ENCODE results near the gene UBE2J2.

The UBE2J2 gene

GRCh38 chr1:1238702-1239178 lies 34.9 kb downstream of the UBE2J2 start:
- no peak for TF ChIP-seq CTCF (IDR thresholded peaks at IDR 0.05; ENCODE audit: insufficient read depth, low read length, poor library complexity, severe bottlenecking)
- Histone ChIP-seq H3K4me3 (replicated peaks; ENCODE audit: low read depth, low read length) (no peak overlapping the region), H3K27me3 (replicated peaks; ENCODE audit: control insufficient read depth, insufficient read depth, low read length) (no peaks in the 10 kb centered on the region; the same call in 1 of the 2 replicates), H3K36me3 (ENCODE audit: control insufficient read depth, insufficient read depth, low read length) (no peaks in the 10 kb centered on the region)
- no peak for DNase-seq (ENCODE audit: extremely low read depth, insufficient read length)

- Histone ChIP-seq H3K36me3 (ENCODE audit: control insufficient read depth, insufficient read depth, low read length) (no peaks in the 10 kb centered on the region; the same call in 1 of the 2 replicates), H3K27me3 (replicated peaks; ENCODE audit: control insufficient read depth, insufficient read depth, low read length) (no peaks in the 10 kb centered on the region; the same call in 1 of the 2 replicates), H3K4me3 (replicated peaks; ENCODE audit: low read depth, low read length) (no peak overlapping the region)
- no peak for TF ChIP-seq CTCF (IDR thresholded peaks at IDR 0.05; ENCODE audit: insufficient read depth, low read length, poor library complexity, severe bottlenecking)
- DNase-seq (ENCODE audit: extremely low read depth, insufficient read length), result no peak
These were observed 35.6 kb downstream of the UBE2J2 start for GRCh38 chr1:1237874-1238701.

GRCh38 chr1:1236945-1237873 lies 36.4 kb downstream of the UBE2J2 start:
- Histone ChIP-seq H3K4me3 (replicated peaks; ENCODE audit: low read depth, low read length) (no peak overlapping the region), H3K27me3 (replicated peaks; ENCODE audit: control insufficient read depth, insufficient read depth, low read length) (no peaks in the 10 kb centered on the region; the same call in 1 of the 2 replicates), H3K36me3 (ENCODE audit: control insufficient read depth, insufficient read depth, low read length) (no peaks in the 10 kb centered on the region; the same call in 1 of the 2 replicates)
- no peak for DNase-seq (ENCODE audit: extremely low read depth, insufficient read length)
- no peak for TF ChIP-seq CTCF (IDR thresholded peaks at IDR 0.05; ENCODE audit: insufficient read depth, low read length, poor library complexity, severe bottlenecking)

GRCh38 chr1:1236176-1236763 lies 37.4 kb downstream of the UBE2J2 start:
- no peak for TF ChIP-seq CTCF (IDR thresholded peaks at IDR 0.05; ENCODE audit: insufficient read depth, low read length, poor library complexity, severe bottlenecking)
- H3K36me3 ChIP-seq (ENCODE audit: control insufficient read depth, insufficient read depth, low read length), result no peaks in the 10 kb centered on the region; the same call in 1 of the 2 replicates
- no peak overlapping the region for H3K4me3 ChIP-seq (replicated peaks; ENCODE audit: low read depth, low read length)
- no peaks in the 10 kb centered on the region; the same call in 1 of the 2 replicates for H3K27me3 ChIP-seq (replicated peaks; ENCODE audit: control insufficient read depth, insufficient read depth, low read length)
- DNase-seq (ENCODE audit: extremely low read depth, insufficient read length), result no peak

- Histone ChIP-seq H3K27me3 (replicated peaks; ENCODE audit: control insufficient read depth, insufficient read depth, low read length) (no peaks in the 10 kb centered on the region; the same call in 1 of the 2 replicates), H3K36me3 (ENCODE audit: control insufficient read depth, insufficient read depth, low read length) (no peaks in the 10 kb centered on the region; the same call in 1 of the 2 replicates), H3K4me3 (replicated peaks; ENCODE audit: low read depth, low read length) (no peak overlapping the region)
- TF ChIP-seq CTCF (IDR thresholded peaks at IDR 0.05; ENCODE audit: insufficient read depth, low read length, poor library complexity, severe bottlenecking), result no peak
- DNase-seq (ENCODE audit: extremely low read depth, insufficient read length), result no peak
These were observed 38.5 kb downstream of the UBE2J2 start for GRCh38 chr1:1235016-1235744.

Data from GM06990 (cell line).